SK-N-SH (cell line): Measurements from ENCODE around the gene LRRC45. TPM values are rescaled to one million over a fixed set of nuclear protein-coding genes. Genes with fewer than 3 reads are reported as not detected.

Experiments used
- CTCF ChIA-PET: fragments of 300-600, 350-600 bp; formaldehyde crosslinking; extraction: SDS; loops from one replicate; lab custom pipeline; 2021; lab: Yijun Ruan, JAX
- POLR2A ChIA-PET: fragments of 350-600 bp; sonication (Branson Sonifier 250); formaldehyde crosslinking; extraction: SDS; loops from one replicate; lab custom pipeline; 2020; ENCODE audit warnings: antibody characterized with exemption, inconsistent platforms; lab: Yijun Ruan, JAX
- DNase-seq: peaks from one replicate; pipeline ENCODE4 v3.0.0; 2012
- H2AFZ ChIP-seq: fragments of 200-600 bp; sonication (generic); 2 replicates; pipeline ENCODE4 v1.8.1; 2016; ENCODE audit warnings: antibody characterized with exemption, mild to moderate bottlenecking, low read depth
- H3F3A ChIP-seq: fragments of 200-600 bp; sonication (generic); replicated peaks from 2 replicates; pipeline ENCODE3; 2016; ENCODE audit warnings: antibody characterized with exemption, mild to moderate bottlenecking; ENCODE audit not compliant: insufficient read depth
- H3K27ac ChIP-seq, 2 experiments: fragments of 200-500 bp in 1 of 2; fragments of 200-600 bp in 1 of 2; sonication (Bioruptor generic) in 1 of 2; sonication (generic), shearing (Covaris generic) in 1 of 2; 2 replicates each; pipeline versions ENCODE4 v1.5.1 to v1.6.1; 2014 to 2016; ENCODE audit warnings: low read depth in 2 of 2, inconsistent platforms in 1 of 2, low read length in 1 of 2, mild to moderate bottlenecking in 1 of 2, mixed read lengths in 1 of 2
- H3K27me3 ChIP-seq: fragments of 200-600 bp; sonication (generic), shearing (Covaris generic); 2 replicates; pipeline ENCODE4 v1.6.1; 2016; ENCODE audit warnings: mixed run types; ENCODE audit not compliant: insufficient read depth
- H3K36me3 ChIP-seq, 2 experiments: fragments of 200-500 bp in 1 of 2; fragments of 200-600 bp in 1 of 2; sonication (Bioruptor generic) in 1 of 2; sonication (generic) in 1 of 2; replicated peaks in 1 of 2; 2 replicates each; pipeline versions ENCODE3 to v1.5.1; 2014 to 2016; ENCODE audit warnings: low read length in 1 of 2, mild to moderate bottlenecking in 1 of 2; ENCODE audit not compliant: insufficient read depth in 2 of 2, control insufficient read depth in 1 of 2
- H3K4me1 ChIP-seq, 2 experiments: fragments of 200-500 bp in 1 of 2; fragments of 200-600 bp in 1 of 2; sonication (Bioruptor generic) in 1 of 2; sonication (generic), shearing (Covaris generic) in 1 of 2; 2 replicates each; pipeline versions ENCODE4 v1.5.1 to v1.6.1; 2014 to 2016; ENCODE audit warnings: low read depth in 1 of 2, low read length in 1 of 2, mixed run types in 1 of 2; ENCODE audit not compliant: insufficient read depth in 2 of 2, control insufficient read depth in 1 of 2
- H3K4me2 ChIP-seq: fragments of 200-600 bp; sonication (generic), shearing (Covaris generic); 2 replicates; pipeline ENCODE4 v1.6.1; 2017; ENCODE audit warnings: mixed run types
- H3K4me3 ChIP-seq, 2 experiments: fragments of 200-500 bp in 1 of 2; fragments of 200-600 bp in 1 of 2; sonication (Bioruptor generic) in 1 of 2; sonication (generic), shearing (Covaris generic) in 1 of 2; 2 replicates each; pipeline versions ENCODE4 v1.5.1 to v1.8.1; 2014 to 2016; ENCODE audit warnings: low read depth in 2 of 2, inconsistent platforms in 1 of 2, low read length in 1 of 2, mild to moderate bottlenecking in 1 of 2, mixed read lengths in 1 of 2, moderate library complexity in 1 of 2
- H3K79me2 ChIP-seq: fragments of 200-600 bp; sonication (generic); 2 replicates; pipeline ENCODE4 v1.8.1; 2017; ENCODE audit warnings: mild to moderate bottlenecking; ENCODE audit not compliant: insufficient read depth
- H3K9ac ChIP-seq: fragments of 200-600 bp; sonication (generic); 2 replicates; pipeline ENCODE4 v1.6.1; 2017; ENCODE audit warnings: mixed run types
- H3K9me2 ChIP-seq: fragments of 200-600 bp; sonication (generic); 2 replicates; pipeline ENCODE4 v1.6.1; 2017; ENCODE audit warnings: mixed run types
- H3K9me3 ChIP-seq: fragments of 200-600 bp; sonication (generic); 2 replicates; pipeline ENCODE4 v1.6.1; 2017; ENCODE audit warnings: mixed run types, mild to moderate bottlenecking, moderate library complexity
- H4K20me1 ChIP-seq: fragments of 200-600 bp; sonication (generic); 2 replicates; pipeline ENCODE4 v1.6.1; 2017; ENCODE audit warnings: mild to moderate bottlenecking, mixed run types; ENCODE audit not compliant: insufficient read depth
- ELF1 ChIP-seq: IDR thresholded peaks from 2 replicates; pipeline ENCODE4 v1.4.0; 2012
- GABPA ChIP-seq: IDR thresholded peaks from 2 replicates; pipeline ENCODE4 v1.4.0; 2012; ENCODE audit warnings: low read depth, mild to moderate bottlenecking
- JUND ChIP-seq: IDR thresholded peaks from 2 replicates; pipeline ENCODE4 v1.4.0; 2012
- MXI1 ChIP-seq: IDR thresholded peaks from 2 replicates; pipeline ENCODE4 v1.6.1; 2012; ENCODE audit warnings: mild to moderate bottlenecking, low read depth, low read length, improper control_type of control experiment
- RCOR1 ChIP-seq: fragments of 150-350 bp; IDR thresholded peaks from 2 replicates; pipeline ENCODE4 v1.6.1; 2017; ENCODE audit warnings: antibody characterized with exemption, low read length
- RFX5 ChIP-seq: IDR thresholded peaks from 2 replicates; pipeline ENCODE4 v1.6.1; 2012; ENCODE audit warnings: mild to moderate bottlenecking, improper control_type of control experiment, low read length
- RXRA ChIP-seq: IDR thresholded peaks from 2 replicates; pipeline ENCODE4 v1.4.0; 2012; ENCODE audit warnings: low read depth, mild to moderate bottlenecking, borderline replicate concordance
- SMC3 ChIP-seq: IDR thresholded peaks from 2 replicates; pipeline ENCODE4 v1.6.1; 2012; ENCODE audit warnings: low read depth, low read length, improper control_type of control experiment
- YY1 ChIP-seq: IDR thresholded peaks from 2 replicates; pipeline ENCODE4 v1.4.0; 2012; ENCODE audit warnings: low read depth, mild to moderate bottlenecking
- WGBS: methylation state at CpG from one replicate; pipeline ENCODE4 v1.1.6; 2017; ENCODE audit warnings: low lambda C conversion rate; 5-methylcytosine and 5-hydroxymethylcytosine counted together
- polyA plus RNA-seq, 3 experiments: library from polyadenylated mRNA; depleted of rRNA; stranded (reverse); fragments of >200 nt; gene quantifications; 2 replicates each; pipeline ENCODE4 v1.2.3, GENCODE V29; 2012
- TF ChIP-seq, protein P1 (sequence below): fragments of 150-350 bp; IDR thresholded peaks from 2 replicates; pipeline ENCODE4 v1.6.1; 2016; ENCODE audit warnings: mild to moderate bottlenecking, low read depth, low read length
- TF ChIP-seq, protein P2 (sequence below): IDR thresholded peaks from 2 replicates; pipeline ENCODE4 v1.4.0; 2012; ENCODE audit warnings: low read depth, borderline replicate concordance
- TF ChIP-seq, protein P3 (sequence below): IDR thresholded peaks from 2 replicates; pipeline ENCODE4 v1.4.0; 2012; ENCODE audit warnings: low read depth
- TF ChIP-seq, protein P4 (sequence below): IDR thresholded peaks from 2 replicates; pipeline ENCODE4 v1.4.0; 2012; ENCODE audit warnings: low read depth, borderline replicate concordance
- TF ChIP-seq, protein P5 (sequence below): fragments of 150-350 bp; IDR thresholded peaks from 2 replicates; pipeline ENCODE4 v1.6.1; 2017; ENCODE audit warnings: antibody characterized with exemption, low read length, low read depth, borderline replicate concordance

LRRC45 gene
- polyA plus RNA-seq, 1 of the 3 experiments (the other 2 are of a cell fraction), result 31.5 TPM

DNA sequence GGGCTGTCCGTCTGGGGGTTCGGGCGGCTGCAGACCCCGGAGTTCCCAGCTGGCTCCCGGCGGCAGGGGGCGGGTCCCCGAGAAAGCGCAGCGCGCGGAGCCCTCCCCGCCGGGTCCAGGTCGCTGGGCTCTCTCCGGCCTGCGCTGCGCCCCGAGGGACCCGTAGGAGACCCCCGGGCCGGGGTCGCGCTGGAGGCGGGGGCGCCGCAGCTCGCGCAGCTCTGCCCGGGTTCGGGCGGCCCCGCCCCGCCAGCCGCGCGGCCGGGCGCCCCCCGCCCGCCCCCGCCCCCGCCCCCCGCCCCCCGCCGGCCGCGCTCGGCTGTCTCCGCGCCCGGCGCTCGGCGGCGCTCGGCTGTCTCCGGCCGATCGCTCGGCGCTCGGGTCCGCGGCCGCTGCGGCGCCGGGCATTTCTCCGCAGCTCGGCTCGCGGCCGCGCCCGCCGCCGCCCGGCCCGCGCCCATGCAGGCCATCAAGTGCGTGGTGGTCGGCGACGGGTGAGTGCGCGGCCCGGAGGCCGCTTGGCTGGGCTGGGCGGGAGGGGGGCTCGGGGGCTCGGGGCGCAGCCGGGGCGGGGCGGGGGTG is 8.3 kb downstream of the LRRC45 start, which contains the start of gene RAC3:
RAC3 (plus strand) TSS at position 376 of the 582 bp plus-strand sequence; CDS start at position 460, 84 bp downstream.
- DNase-seq, result peak; percentile 93
- Histone ChIP-seq H3K79me2 (no peaks in the 10 kb centered on the region), H3K4me3 (peak within 1 kb of the TSS; percentile 57 to 62)
- POLR2A ChIA-PET, result interaction anchor here (0.8 to 3.4 kb wide), 8 partner anchors 9 to 124 kb away, joined by 3 to 11 read pairs (median 5); partner anchors contain the start of genes CENPX, FASN and LRRC45
- no peak for TF ChIP-seq JUND
- no peak; the same call in 1 of the 2 replicates for TF ChIP-seq MXI1
- no peak for TF ChIP-seq ELF1
- TF ChIP-seq, protein P1, sequence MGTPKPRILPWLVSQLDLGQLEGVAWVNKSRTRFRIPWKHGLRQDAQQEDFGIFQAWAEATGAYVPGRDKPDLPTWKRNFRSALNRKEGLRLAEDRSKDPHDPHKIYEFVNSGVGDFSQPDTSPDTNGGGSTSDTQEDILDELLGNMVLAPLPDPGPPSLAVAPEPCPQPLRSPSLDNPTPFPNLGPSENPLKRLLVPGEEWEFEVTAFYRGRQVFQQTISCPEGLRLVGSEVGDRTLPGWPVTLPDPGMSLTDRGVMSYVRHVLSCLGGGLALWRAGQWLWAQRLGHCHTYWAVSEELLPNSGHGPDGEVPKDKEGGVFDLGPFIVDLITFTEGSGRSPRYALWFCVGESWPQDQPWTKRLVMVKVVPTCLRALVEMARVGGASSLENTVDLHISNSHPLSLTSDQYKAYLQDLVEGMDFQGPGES, result no peak
- TF ChIP-seq YY1, result no peak
- no peak for TF ChIP-seq GABPA
- no peak for TF ChIP-seq SMC3
- TF ChIP-seq, protein P2, sequence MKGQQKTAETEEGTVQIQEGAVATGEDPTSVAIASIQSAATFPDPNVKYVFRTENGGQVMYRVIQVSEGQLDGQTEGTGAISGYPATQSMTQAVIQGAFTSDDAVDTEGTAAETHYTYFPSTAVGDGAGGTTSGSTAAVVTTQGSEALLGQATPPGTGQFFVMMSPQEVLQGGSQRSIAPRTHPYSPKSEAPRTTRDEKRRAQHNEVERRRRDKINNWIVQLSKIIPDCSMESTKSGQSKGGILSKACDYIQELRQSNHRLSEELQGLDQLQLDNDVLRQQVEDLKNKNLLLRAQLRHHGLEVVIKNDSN, result no peak
- TF ChIP-seq, protein P3, sequence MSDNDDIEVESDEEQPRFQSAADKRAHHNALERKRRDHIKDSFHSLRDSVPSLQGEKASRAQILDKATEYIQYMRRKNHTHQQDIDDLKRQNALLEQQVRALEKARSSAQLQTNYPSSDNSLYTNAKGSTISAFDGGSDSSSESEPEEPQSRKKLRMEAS, result no peak
- TF ChIP-seq RXRA, result no peak
- TF ChIP-seq RCOR1, result no peak
- TF ChIP-seq, protein P4, sequence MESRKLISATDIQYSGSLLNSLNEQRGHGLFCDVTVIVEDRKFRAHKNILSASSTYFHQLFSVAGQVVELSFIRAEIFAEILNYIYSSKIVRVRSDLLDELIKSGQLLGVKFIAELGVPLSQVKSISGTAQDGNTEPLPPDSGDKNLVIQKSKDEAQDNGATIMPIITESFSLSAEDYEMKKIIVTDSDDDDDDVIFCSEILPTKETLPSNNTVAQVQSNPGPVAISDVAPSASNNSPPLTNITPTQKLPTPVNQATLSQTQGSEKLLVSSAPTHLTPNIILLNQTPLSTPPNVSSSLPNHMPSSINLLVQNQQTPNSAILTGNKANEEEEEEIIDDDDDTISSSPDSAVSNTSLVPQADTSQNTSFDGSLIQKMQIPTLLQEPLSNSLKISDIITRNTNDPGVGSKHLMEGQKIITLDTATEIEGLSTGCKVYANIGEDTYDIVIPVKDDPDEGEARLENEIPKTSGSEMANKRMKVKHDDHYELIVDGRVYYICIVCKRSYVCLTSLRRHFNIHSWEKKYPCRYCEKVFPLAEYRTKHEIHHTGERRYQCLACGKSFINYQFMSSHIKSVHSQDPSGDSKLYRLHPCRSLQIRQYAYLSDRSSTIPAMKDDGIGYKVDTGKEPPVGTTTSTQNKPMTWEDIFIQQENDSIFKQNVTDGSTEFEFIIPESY, result no peak
- TF ChIP-seq, protein P5, sequence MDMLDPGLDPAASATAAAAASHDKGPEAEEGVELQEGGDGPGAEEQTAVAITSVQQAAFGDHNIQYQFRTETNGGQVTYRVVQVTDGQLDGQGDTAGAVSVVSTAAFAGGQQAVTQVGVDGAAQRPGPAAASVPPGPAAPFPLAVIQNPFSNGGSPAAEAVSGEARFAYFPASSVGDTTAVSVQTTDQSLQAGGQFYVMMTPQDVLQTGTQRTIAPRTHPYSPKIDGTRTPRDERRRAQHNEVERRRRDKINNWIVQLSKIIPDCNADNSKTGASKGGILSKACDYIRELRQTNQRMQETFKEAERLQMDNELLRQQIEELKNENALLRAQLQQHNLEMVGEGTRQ, result no peak
- no peak for TF ChIP-seq RFX5
- TF ChIP-seq, all 33 proteins: peak for 0
- no peaks in the 10 kb centered on the region for H3K27me3 ChIP-seq
- peak within 1 kb of the TSS; percentile 72; the same call in 1 of the 2 replicates for H2AFZ ChIP-seq
- CTCF ChIA-PET, result interaction anchor here (0.8 to 35.7 kb wide), 24 partner anchors 8 to 326 kb away, joined by 3 to 1216 read pairs (median 14); partner anchors contain the start of genes ASPSCR1, CCDC57, CENPX and DCXR
- peaks cover 2 to 24% of the 10 kb centered on the region in 2 experiments; a peak in 3 of 4 replicates for H3K4me1 ChIP-seq
- H3K27ac ChIP-seq, result peak within 1 kb of the TSS in 1 of 2 experiments; percentile 85; a peak in 2 of 4 replicates
- H4K20me1 ChIP-seq, result peaks cover 4% of the 10 kb centered on the region; the same call in 1 of the 2 replicates
- H3K36me3 ChIP-seq, result peaks cover 5 to 17% of the 10 kb centered on the region in 2 experiments
- no peaks in the 10 kb centered on the region for H3K9me3 ChIP-seq
- WGBS, result 0% methylated on average over 13 of the region's 96 CpGs
- no peaks in the 10 kb centered on the region for H3K9me2 ChIP-seq
- peak within 1 kb of the TSS; percentile 31; the same call in 1 of the 2 replicates for H3K9ac ChIP-seq
- peaks cover 29% of the 10 kb centered on the region for H3F3A ChIP-seq
- peak within 1 kb of the TSS; percentile 90 for H3K4me2 ChIP-seq
